Measurements from ENCODE around the gene DUSP28. TPM values are rescaled to one million over a fixed set of nuclear protein-coding genes. Genes with fewer than 3 reads are reported as not detected.
A peak's percentile ranks its signal among the peaks of the same experiment; 100 is the strongest.
"Not testable (repeated sequence)": the region's sequence is repeated elsewhere in the genome, so short reads cannot be mapped to it uniquely, and the experiment has no call there.

Gene DUSP28
- 9.3 and 11.3 TPM in 2 replicates for total RNA-seq (2014; rRNA removed; shearing (Covaris generic))

GRCh38 chr2:240560084-240560479, at the start of gene DUSP28:
DUSP28 (plus strand) TSS chr2:240560357; CDS start chr2:240560685, 328 bp downstream.
- Histone ChIP-seq H3K9me3 (replicated peaks) (no peaks in the 10 kb centered on the region), H3K36me3 (no peaks in the 10 kb centered on the region), H3K4me3 (peak within 1 kb of the TSS; percentile 87), H3K27ac (peak within 1 kb of the TSS; percentile 95), H3K4me1 (peaks cover 5% of the 10 kb centered on the region), H3K27me3 (no peaks in the 10 kb centered on the region)
- peak; percentile 89 to 93 for DNase-seq

- Histone ChIP-seq H3K4me3 (no peak overlapping the region), H3K27me3 (no peaks in the 10 kb centered on the region)
- no peak for DNase-seq
Measured at GRCh38 chr2:240510513-240511210, 49.5 kb upstream of the DUSP28 start.

GRCh38 chr2:240511351-240512108, 48.6 kb upstream of the DUSP28 start:
- Histone ChIP-seq H3K36me3 (no peaks in the 10 kb centered on the region), H3K27ac (no peak overlapping the region), H3K4me1 (no peaks in the 10 kb centered on the region), H3K4me3 (no peak overlapping the region), H3K27me3 (no peaks in the 10 kb centered on the region), H3K9me3 (replicated peaks) (no peaks in the 10 kb centered on the region)
- no peak for DNase-seq

More at GRCh38 chr2:240510513-240511210, 49.5 kb upstream of the DUSP28 start:
- Histone ChIP-seq H3K36me3 (no peaks in the 10 kb centered on the region), H3K4me1 (no peaks in the 10 kb centered on the region), H3K9me3 (replicated peaks) (no peaks in the 10 kb centered on the region), H3K27ac (no peak overlapping the region)

GRCh38 chr2:240512109-240512485, 48.1 kb upstream of the DUSP28 start:
- Histone ChIP-seq H3K4me1 (no peaks in the 10 kb centered on the region), H3K27ac (no peak overlapping the region), H3K36me3 (no peaks in the 10 kb centered on the region), H3K9me3 (replicated peaks) (no peaks in the 10 kb centered on the region), H3K4me3 (no peak overlapping the region), H3K27me3 (no peaks in the 10 kb centered on the region)
- no peak for DNase-seq

- no peaks in the 10 kb centered on the region for H3K27me3 ChIP-seq
- no peak for DNase-seq
Measured at GRCh38 chr2:240512666-240513535, 47.3 kb upstream of the DUSP28 start.

GRCh38 chr2:240513549-240514287, 46.4 kb upstream of the DUSP28 start:
- H3K4me1 ChIP-seq = no peaks in the 10 kb centered on the region
- H3K4me3 ChIP-seq = no peak overlapping the region
- no peaks in the 10 kb centered on the region for H3K27me3 ChIP-seq
- DNase-seq = peak; percentile 76 to 78
- H3K9me3 ChIP-seq (replicated peaks) = no peaks in the 10 kb centered on the region
- no peaks in the 10 kb centered on the region for H3K36me3 ChIP-seq
- H3K27ac ChIP-seq = no peak overlapping the region

More at GRCh38 chr2:240512666-240513535, 47.3 kb upstream of the DUSP28 start:
- H3K9me3 ChIP-seq (replicated peaks) = no peaks in the 10 kb centered on the region
- H3K27ac ChIP-seq = no peak overlapping the region
- no peaks in the 10 kb centered on the region for H3K4me1 ChIP-seq
- H3K36me3 ChIP-seq = no peaks in the 10 kb centered on the region
- no peak overlapping the region for H3K4me3 ChIP-seq

- no peak overlapping the region for H3K27ac ChIP-seq
- no peaks in the 10 kb centered on the region for H3K9me3 ChIP-seq (replicated peaks)
- no peaks in the 10 kb centered on the region for H3K27me3 ChIP-seq
- H3K36me3 ChIP-seq = no peaks in the 10 kb centered on the region
- no peak overlapping the region for H3K4me3 ChIP-seq
- no peaks in the 10 kb centered on the region for H3K4me1 ChIP-seq
- no peak for DNase-seq
Measured at GRCh38 chr2:240514631-240515030, 45.5 kb upstream of the DUSP28 start.

GRCh38 chr2:240517342-240517741, 42.8 kb upstream of the DUSP28 start:
- H3K4me1 ChIP-seq = no peaks in the 10 kb centered on the region
- no peak overlapping the region for H3K27ac ChIP-seq
- no peak overlapping the region for H3K4me3 ChIP-seq
- no peaks in the 10 kb centered on the region for H3K36me3 ChIP-seq
- no peak for DNase-seq
- H3K27me3 ChIP-seq = no peaks in the 10 kb centered on the region
- H3K9me3 ChIP-seq (replicated peaks) = no peaks in the 10 kb centered on the region

GRCh38 chr2:240518981-240519380, 41.2 kb upstream of the DUSP28 start:
- Histone ChIP-seq H3K27ac (no peak overlapping the region), H3K27me3 (no peaks in the 10 kb centered on the region), H3K36me3 (no peaks in the 10 kb centered on the region), H3K9me3 (replicated peaks) (no peaks in the 10 kb centered on the region), H3K4me3 (no peak overlapping the region), H3K4me1 (no peaks in the 10 kb centered on the region)
- no peak for DNase-seq

GRCh38 chr2:240519396-240520129, 40.6 kb upstream of the DUSP28 start:
- no peak overlapping the region for H3K4me3 ChIP-seq
- no peaks in the 10 kb centered on the region for H3K9me3 ChIP-seq (replicated peaks)
- no peaks in the 10 kb centered on the region for H3K27me3 ChIP-seq
- H3K4me1 ChIP-seq = no peaks in the 10 kb centered on the region
- no peaks in the 10 kb centered on the region for H3K36me3 ChIP-seq
- peak; percentile 35 to 41 for DNase-seq
- H3K27ac ChIP-seq = no peak overlapping the region

GRCh38 chr2:240520130-240520973, 39.8 kb upstream of the DUSP28 start:
- H3K9me3 ChIP-seq (replicated peaks) = peaks cover 5% of the 10 kb centered on the region
- no peak overlapping the region for H3K27ac ChIP-seq
- DNase-seq = no peak
- H3K4me1 ChIP-seq = no peaks in the 10 kb centered on the region
- 0 out of 2 replicates have a peak, but pooled peaks cover 1% of the 10 kb centered on the region for H3K36me3 ChIP-seq
- no peak overlapping the region for H3K4me3 ChIP-seq
- H3K27me3 ChIP-seq = no peaks in the 10 kb centered on the region

GRCh38 chr2:240520974-240521350, 39.2 kb upstream of the DUSP28 start:
- no peak overlapping the region for H3K27ac ChIP-seq
- H3K9me3 ChIP-seq (replicated peaks) = peaks cover 5% of the 10 kb centered on the region
- no peaks in the 10 kb centered on the region for H3K27me3 ChIP-seq
- H3K36me3 ChIP-seq = 0 out of 2 replicates have a peak, but pooled peaks cover 2% of the 10 kb centered on the region
- no peaks in the 10 kb centered on the region for H3K4me1 ChIP-seq
- no peak for DNase-seq
- H3K4me3 ChIP-seq = no peak overlapping the region

- not testable (repeated sequence) for H3K9me3 ChIP-seq (replicated peaks); H3K36me3 ChIP-seq; H3K4me1 ChIP-seq; H3K27ac ChIP-seq; DNase-seq; H3K4me3 ChIP-seq; H3K27me3 ChIP-seq
Measured at GRCh38 chr2:240521885-240522284, 38.3 kb upstream of the DUSP28 start.
